Lung microvascular endothelial cell (primary cell): ENCODE results near the gene PPME1. TPM values are rescaled to one million over a fixed set of nuclear protein-coding genes. Genes with fewer than 3 reads are reported as not detected.
"Not testable (repeated sequence)": the region's sequence is repeated elsewhere in the genome, so short reads cannot be mapped to it uniquely, and the experiment has no call there.

ENCODE experiments used
- DNase-seq, 2 donors: peaks; one replicate each; pipeline versions ENCODE4 v3.0.0 to v3.0.0-alpha.2; 2010; ENCODE audit warnings: low read depth in 2 of 2
- total RNA-seq: library from RNA; depleted of rRNA; stranded (reverse); fragments of >200 nt; gene quantifications from 2 replicates; pipeline ENCODE4 v1.2.1, GENCODE V29; 2014

PPME1 gene
- 18.3 and 25.6 TPM in 2 replicates for total RNA-seq

GRCh38 chr11:74170694-74171629 lies at the start of gene PPME1, which contains the start of gene C2CD3:
Gene PPME1 (plus strand): TSS chr11:74171289. CDS start chr11:74171422, 133 bp downstream.
Gene C2CD3 (minus strand): TSS chr11:74171002. CDS start chr11:74170792, 210 bp downstream.
- DNase-seq, result peak; percentile 98 to 100

- DNase-seq, result no peak
These were observed 49.3 kb upstream of the PPME1 start for GRCh38 chr11:74121804-74122203.

- no peak for DNase-seq
These were observed 48.1 kb upstream of the PPME1 start for GRCh38 chr11:74123008-74123448.

- not testable (repeated sequence) for DNase-seq
These were observed 42.0 kb upstream of the PPME1 start for GRCh38 chr11:74129121-74129520.

GRCh38 chr11:74132833-74133232 lies 38.3 kb upstream of the PPME1 start:
- DNase-seq, result no peak

- no peak for DNase-seq
These were observed 37.7 kb upstream of the PPME1 start for GRCh38 chr11:74133436-74133835.

GRCh38 chr11:74134661-74135060 lies 36.4 kb upstream of the PPME1 start:
- DNase-seq, result no peak

- DNase-seq, result no peak
These were observed 35.8 kb upstream of the PPME1 start for GRCh38 chr11:74135127-74135840.

- DNase-seq, result peak in 1 of 2 donors; percentile 7
These were observed 33.1 kb upstream of the PPME1 start for GRCh38 chr11:74138021-74138420.

- DNase-seq, result peak; percentile 70 to 88
These were observed 32.5 kb upstream of the PPME1 start for GRCh38 chr11:74138572-74138971.

- DNase-seq, result no peak
These were observed 31.8 kb upstream of the PPME1 start for GRCh38 chr11:74139151-74139918.

- not testable (repeated sequence) for DNase-seq
These were observed 31.1 kb upstream of the PPME1 start for GRCh38 chr11:74139919-74140431.

GRCh38 chr11:74141241-74141695 lies 29.8 kb upstream of the PPME1 start:
- peak; percentile 36 to 57 for DNase-seq

GRCh38 chr11:74141908-74142307 lies 29.2 kb upstream of the PPME1 start:
- DNase-seq, result peak in 1 of 2 donors; percentile 74

GRCh38 chr11:74142624-74143023 lies 28.5 kb upstream of the PPME1 start:
- no peak for DNase-seq

- DNase-seq, result no peak
These were observed 26.5 kb upstream of the PPME1 start for GRCh38 chr11:74144592-74144991.

GRCh38 chr11:74147199-74147929 lies 23.7 kb upstream of the PPME1 start:
- DNase-seq, result peak in 1 of 2 donors; percentile 64

- DNase-seq, result no peak
These were observed 17.9 kb upstream of the PPME1 start for GRCh38 chr11:74153224-74153623.

- DNase-seq, result peak in 1 of 2 donors; percentile 8
These were observed 16.3 kb upstream of the PPME1 start for GRCh38 chr11:74154620-74155281.

- DNase-seq, result no peak
These were observed 13.9 kb upstream of the PPME1 start for GRCh38 chr11:74157169-74157568.
